Fibroblast of lung (primary cell): ENCODE measurements around the gene ATP5PF. TPM values are rescaled to one million over a fixed set of nuclear protein-coding genes. Genes with fewer than 3 reads are reported as not detected.

Experiments
- DNase-seq, 2 donors: peaks; one replicate each; pipeline versions ENCODE4 v3.0.0 to v3.0.0-alpha.2; 2010; ENCODE audit warnings: low read depth in 2 of 2
- H2AFZ ChIP-seq: 2 replicates; pipeline ENCODE4 v1.5.1; 2012; ENCODE audit warnings: low read length, control low read depth, inconsistent platforms
- H3K27ac ChIP-seq: 2 replicates; pipeline ENCODE4 v1.5.1; 2011; ENCODE audit warnings: low read length, control low read depth; ENCODE audit not compliant: insufficient read depth
- H3K27me3 ChIP-seq: 2 replicates; pipeline ENCODE4 v1.5.1; 2011; ENCODE audit warnings: mild to moderate bottlenecking, low read length; ENCODE audit not compliant: control insufficient read depth, insufficient read depth
- H3K36me3 ChIP-seq: 2 replicates; pipeline ENCODE4 v1.5.1; 2011; ENCODE audit warnings: low read length; ENCODE audit not compliant: control insufficient read depth, insufficient read depth
- H3K4me1 ChIP-seq: 2 replicates; pipeline ENCODE4 v1.5.1; 2011; ENCODE audit warnings: low read length; ENCODE audit not compliant: control insufficient read depth, insufficient read depth; ENCODE audit errors: extremely low read depth
- H3K4me2 ChIP-seq: 2 replicates; pipeline ENCODE4 v1.5.1; 2011; ENCODE audit warnings: low read length, control low read depth; ENCODE audit not compliant: insufficient read depth; ENCODE audit errors: extremely low read depth
- H3K4me3 ChIP-seq, 4 experiments: fragments of 200-600 bp in 1 of 4; sonication (generic) in 1 of 4; replicated peaks in 1 of 4; 2 replicates each; pipeline ENCODE4 v1.5.1; 2011 to 2016; ENCODE audit warnings: low read length in 4 of 4, low read depth in 3 of 4, mild to moderate bottlenecking in 3 of 4, control low read depth in 2 of 4, inconsistent platforms in 1 of 4, mixed read lengths in 1 of 4; ENCODE audit not compliant: insufficient read depth in 1 of 4; ENCODE audit errors: control extremely low read depth in 1 of 4
- H3K79me2 ChIP-seq: 2 replicates; pipeline ENCODE4 v1.5.1; 2012; ENCODE audit warnings: mild to moderate bottlenecking, low read length, inconsistent platforms; ENCODE audit not compliant: control insufficient read depth, insufficient read depth
- H3K9ac ChIP-seq: 2 replicates; pipeline ENCODE4 v1.5.1; 2011; ENCODE audit warnings: mild to moderate bottlenecking, low read length, control low read depth; ENCODE audit not compliant: insufficient read depth
- H3K9me3 ChIP-seq: 2 replicates; pipeline ENCODE4 v1.5.1; 2012; ENCODE audit warnings: low read depth, low read length; ENCODE audit not compliant: control insufficient read depth, insufficient read depth
- H4K20me1 ChIP-seq: 2 replicates; pipeline ENCODE4 v1.5.1; 2011; ENCODE audit warnings: low read length; ENCODE audit not compliant: control insufficient read depth, insufficient read depth; ENCODE audit errors: extremely low read depth
- CTCF ChIP-seq, 2 donors: IDR thresholded peaks in 1 of 2; conservative IDR thresholded peaks in 1 of 2; 1 replicate in 1 of 2; 2 replicates in 1 of 2; pipeline ENCODE4 v1.5.1; 2011 to 2012; ENCODE audit warnings: low read length in 2 of 2, control low read depth in 1 of 2, inconsistent platforms in 1 of 2, low read depth in 1 of 2, mild to moderate bottlenecking in 1 of 2
- EZH2 ChIP-seq: IDR thresholded peaks from 2 replicates; pipeline ENCODE4 v1.5.1; 2012; ENCODE audit warnings: low read length, control low read depth, mild to moderate bottlenecking; ENCODE audit errors: missing control alignments
- polyA plus RNA-seq, 2 donors: library from polyadenylated mRNA; depleted of rRNA in 1 of 2; stranded (reverse) in 1 of 2; unstranded in 1 of 2; fragments of >200 nt; gene quantifications; 2 replicates each; pipeline ENCODE4 v1.2.1, GENCODE V29; 2011 to 2012; ENCODE audit warnings: missing spikeins in 1 of 2
- total RNA-seq: library from RNA; depleted of rRNA; stranded (reverse); fragments of >200 nt; gene quantifications from 2 replicates; pipeline ENCODE4 v1.2.1, GENCODE V29; 2014

Gene ATP5PF
- total and polyA plus RNA-seq, 2 donors (not counting 1 experiment from before 2014, with no cell fraction given), result 46.6 to 260 TPM

DNA sequence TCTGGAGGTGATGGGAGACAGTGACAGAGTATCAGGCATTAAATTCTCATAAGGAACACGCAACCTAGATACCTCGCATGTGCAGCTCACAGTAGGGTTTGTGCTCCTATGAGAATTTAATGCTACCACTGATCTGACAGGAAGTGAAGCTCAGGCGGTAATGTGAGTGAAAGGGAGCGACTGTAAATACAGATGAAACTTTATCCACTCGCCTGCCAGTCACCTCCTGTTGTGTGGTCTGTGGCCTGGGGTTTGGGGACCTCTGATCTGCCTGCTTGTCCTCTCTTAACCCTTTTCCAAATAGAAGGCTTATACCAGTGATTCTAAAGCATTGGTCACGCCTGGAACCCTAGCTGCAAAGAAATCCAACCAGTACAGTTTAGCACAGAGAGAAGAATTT is 15.4 kb upstream of the ATP5PF start:
- no peak for DNase-seq
- H3K9ac ChIP-seq, result no peak overlapping the region
- no peak overlapping the region for H3K4me2 ChIP-seq
- no peaks in the 10 kb centered on the region for H3K9me3 ChIP-seq
- H3K27ac ChIP-seq, result no peak overlapping the region
- no peaks in the 10 kb centered on the region for H3K79me2 ChIP-seq
- no peaks in the 10 kb centered on the region for H3K27me3 ChIP-seq
- no peak for TF ChIP-seq EZH2
- no peak for TF ChIP-seq CTCF (conservative IDR thresholded peaks at IDR 0.05 in 1 of 2, IDR thresholded peaks at IDR 0.05 in 1 of 2; ENCODE audit: low read depth in 1 of 2, low read length in 2 of 2)
- H3K4me3 ChIP-seq, result no peak overlapping the region
- H2AFZ ChIP-seq, result no peak overlapping the region
- H3K4me1 ChIP-seq, result no peaks in the 10 kb centered on the region
- H3K36me3 ChIP-seq, result peaks cover 2% of the 10 kb centered on the region
- H4K20me1 ChIP-seq, result no peaks in the 10 kb centered on the region

- Histone ChIP-seq H3K27me3 (no peaks in the 10 kb centered on the region), H3K4me3 (no peak overlapping the region), H3K4me1 (no peaks in the 10 kb centered on the region), H2AFZ (no peak overlapping the region), H3K4me2 (no peak overlapping the region), H4K20me1 (no peaks in the 10 kb centered on the region), H3K36me3 (peaks cover 2% of the 10 kb centered on the region), H3K9me3 (no peaks in the 10 kb centered on the region), H3K9ac (no peak overlapping the region), H3K79me2 (peaks cover 2% of the 10 kb centered on the region), H3K27ac (no peak overlapping the region)
- no peak for DNase-seq
- TF ChIP-seq CTCF (conservative IDR thresholded peaks at IDR 0.05 in 1 of 2, IDR thresholded peaks at IDR 0.05 in 1 of 2; ENCODE audit: low read depth in 1 of 2, low read length in 2 of 2) (no peak), EZH2 (no peak)
These were observed 10.2 kb upstream of the ATP5PF start for GRCh38 chr21:25744854-25745253.

DNA sequence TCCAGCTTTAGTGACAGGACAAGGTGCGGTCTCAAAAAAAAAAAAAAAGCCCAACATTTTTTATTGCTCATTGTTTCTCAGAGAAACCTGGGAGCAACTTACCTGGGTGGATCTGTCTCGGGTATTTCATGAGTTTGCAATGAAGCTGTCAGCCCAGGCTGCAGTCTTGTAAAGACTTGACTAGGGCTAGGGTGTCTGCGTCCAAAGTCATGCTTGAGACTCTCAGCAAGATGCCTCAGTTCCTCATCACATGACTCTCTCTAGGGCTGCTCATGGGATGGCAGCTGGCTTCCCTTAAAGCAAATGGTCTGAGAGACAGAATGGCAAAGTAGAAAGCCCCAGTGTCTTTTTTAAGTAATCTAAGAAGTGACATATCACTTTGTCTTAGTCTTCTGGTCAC is 8.2 kb upstream of the ATP5PF start:
- H3K9me3 ChIP-seq, result no peaks in the 10 kb centered on the region
- TF ChIP-seq CTCF (conservative IDR thresholded peaks at IDR 0.05 in 1 of 2, IDR thresholded peaks at IDR 0.05 in 1 of 2; ENCODE audit: low read depth in 1 of 2, low read length in 2 of 2) (no peak), EZH2 (no peak)
- no peak overlapping the region for H3K9ac ChIP-seq
- no peak for DNase-seq
- no peaks in the 10 kb centered on the region for H3K4me1 ChIP-seq
- no peak overlapping the region for H3K27ac ChIP-seq
- peaks cover 8% of the 10 kb centered on the region for H3K79me2 ChIP-seq
- H3K27me3 ChIP-seq, result no peaks in the 10 kb centered on the region
- H2AFZ ChIP-seq, result no peak overlapping the region
- no peak overlapping the region for H3K4me3 ChIP-seq
- H3K36me3 ChIP-seq, result peaks cover 2% of the 10 kb centered on the region
- no peak overlapping the region for H3K4me2 ChIP-seq
- no peaks in the 10 kb centered on the region for H4K20me1 ChIP-seq
